Inflammatory macrophage treated with lipopolysaccharide for 1 hour (primary cell): Measurements from ENCODE around the gene KCTD10.
A peak's percentile ranks its signal among the peaks of the same experiment; 100 is the strongest.

ENCODE experiments used
- DNase-seq, 2 donors: peaks; one replicate each; pipeline ENCODE4 v3.0.0-alpha.2; 2020 to 2022

KCTD10 gene

GRCh38 chr12:109469517-109469916, 7.6 kb downstream of the KCTD10 start:
- no peak for DNase-seq

GRCh38 chr12:109467978-109468676, 9.0 kb downstream of the KCTD10 start:
- peak; percentile 81 to 87 for DNase-seq

GRCh38 chr12:109466821-109467220, 10.3 kb downstream of the KCTD10 start:
- no peak for DNase-seq

GRCh38 chr12:109466305-109466704, 10.8 kb downstream of the KCTD10 start:
- no peak for DNase-seq

GRCh38 chr12:109464642-109465351, 12.3 kb downstream of the KCTD10 start:
- no peak for DNase-seq

GRCh38 chr12:109463756-109464155, 13.3 kb downstream of the KCTD10 start:
- DNase-seq, result no peak

GRCh38 chr12:109462868-109463692, 14.0 kb downstream of the KCTD10 start:
- peak in 1 of 2 donors; percentile 15 for DNase-seq

- DNase-seq, result peak; percentile 8 to 24
Observed at GRCh38 chr12:109461846-109462756, 15.0 kb downstream of the KCTD10 start.

GRCh38 chr12:109461049-109461845, 15.9 kb downstream of the KCTD10 start:
- peak; percentile 74 to 76 for DNase-seq

- DNase-seq, result no peak
Observed at GRCh38 chr12:109460538-109460937, 16.6 kb downstream of the KCTD10 start.

- DNase-seq, result no peak
Observed at GRCh38 chr12:109459247-109459646, 17.9 kb downstream of the KCTD10 start.

GRCh38 chr12:109458771-109459208, 18.3 kb downstream of the KCTD10 start:
- DNase-seq, result no peak

- DNase-seq, result no peak
Observed at GRCh38 chr12:109458086-109458485, 19.0 kb downstream of the KCTD10 start.

GRCh38 chr12:109455706-109456105, 21.4 kb downstream of the KCTD10 start:
- DNase-seq, result no peak

- DNase-seq, result no peak
Observed at GRCh38 chr12:109452489-109452888, 24.6 kb downstream of the KCTD10 start.

- DNase-seq, result no peak
Observed at GRCh38 chr12:109451400-109451799, 25.7 kb downstream of the KCTD10 start.

GRCh38 chr12:109450980-109451379, 26.1 kb downstream of the KCTD10 start:
- DNase-seq, result no peak

- DNase-seq, result no peak
Observed at GRCh38 chr12:109449845-109450532, 27.1 kb downstream of the KCTD10 start.

- DNase-seq, result no peak
Observed at GRCh38 chr12:109448707-109449390, 28.3 kb downstream of the KCTD10 start.

GRCh38 chr12:109448272-109448671, 28.8 kb downstream of the KCTD10 start:
- no peak for DNase-seq
